ENCODE measurements around the gene PIGM.
A peak's percentile ranks its signal among the peaks of the same experiment; 100 is the strongest.

PIGM gene

GRCh38 chr1:160031365-160032164, at the start of gene PIGM:
TSS of gene PIGM (minus strand) at chr1:160031990. CDS start at chr1:160031739, 251 bp downstream.
- Histone ChIP-seq H3K27ac (peak within 1 kb of the TSS; percentile 11 to 77), H3K4me3 (peak within 1 kb of the TSS; percentile 98)
- peak; percentile 92 for DNase-seq (ENCODE audit: low spot score)
- TF ChIP-seq CTCF (IDR thresholded peaks at IDR 0.05) = no peak

GRCh38 chr1:160081261-160081936, 49.6 kb upstream of the PIGM start, which contains the start of gene KCNJ9:
TSS of gene KCNJ9 (plus strand) at chr1:160081538. CDS start at chr1:160084031, 2,493 bp downstream.
- no peak for TF ChIP-seq CTCF (IDR thresholded peaks at IDR 0.05)
- Histone ChIP-seq H3K27ac (no peak within 1 kb of the TSS), H3K4me3 (no peak within 1 kb of the TSS)
- DNase-seq (ENCODE audit: low spot score) = no peak

- no peak for TF ChIP-seq CTCF (IDR thresholded peaks at IDR 0.05)
- no peak overlapping the region for H3K4me3 ChIP-seq
- DNase-seq (ENCODE audit: low spot score) = no peak
- H3K27ac ChIP-seq = no peak overlapping the region
Measured at GRCh38 chr1:160080381-160081100, 48.8 kb upstream of the PIGM start.

GRCh38 chr1:160079448-160079847, 47.7 kb upstream of the PIGM start:
- no peak for DNase-seq (ENCODE audit: low spot score)
- no peak for TF ChIP-seq CTCF (IDR thresholded peaks at IDR 0.05)
- Histone ChIP-seq H3K27ac (no peak overlapping the region), H3K4me3 (no peak overlapping the region)

- no peak for DNase-seq (ENCODE audit: low spot score)
- Histone ChIP-seq H3K4me3 (no peak overlapping the region), H3K27ac (no peak overlapping the region)
- peak; percentile 39 for TF ChIP-seq CTCF (IDR thresholded peaks at IDR 0.05)
Measured at GRCh38 chr1:160078512-160079195, 46.9 kb upstream of the PIGM start.

GRCh38 chr1:160077486-160077885, 45.7 kb upstream of the PIGM start:
- no peak overlapping the region for H3K27ac ChIP-seq
- no peak for TF ChIP-seq CTCF (IDR thresholded peaks at IDR 0.05)

More at GRCh38 chr1:160077486-160077885, 45.7 kb upstream of the PIGM start:
- no peak for DNase-seq (ENCODE audit: low spot score)
- H3K4me3 ChIP-seq = no peak overlapping the region
